ENCODE results near the gene TBC1D32. TPM values are rescaled to one million over a fixed set of nuclear protein-coding genes. Genes with fewer than 3 reads are reported as not detected.

Gene TBC1D32
- total RNA-seq, 1 experiment from 2014 or later = 9.0 TPM

DNA sequence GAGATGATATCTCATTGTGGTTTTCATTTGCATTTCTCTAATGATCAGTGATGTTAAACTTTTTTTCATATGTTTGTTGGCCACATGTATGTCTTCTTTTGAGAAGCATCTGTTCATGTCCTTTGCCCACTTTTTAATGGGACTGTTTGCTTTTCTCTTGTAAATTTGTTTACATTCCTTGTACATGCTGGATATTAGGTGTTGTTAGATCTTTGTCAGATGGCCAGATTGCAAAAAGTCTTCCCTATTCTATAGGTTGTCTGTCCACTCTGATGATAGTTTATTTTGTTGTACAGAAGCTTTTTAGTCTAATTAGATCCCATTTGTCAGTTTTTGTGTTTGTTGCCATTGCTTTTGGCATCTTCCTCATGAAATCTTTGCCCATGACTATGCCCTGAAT is 172.4 kb downstream of the TBC1D32 start:
- Histone ChIP-seq H3T11ph (ENCODE audit: low read length) (no peak overlapping the region), H2BK15ac (ENCODE audit: low read depth, low read length) (no peak overlapping the region), H3K9me3 (ENCODE audit: control insufficient read depth, low read depth, low read length) (no peaks in the 10 kb centered on the region), H4K91ac (ENCODE audit: insufficient read length, low read depth, low read length) (no peak overlapping the region), H2BK5ac (ENCODE audit: insufficient read length, low read length) (no peak overlapping the region), H3K23me2 (ENCODE audit: insufficient read length, low read depth, low read length, poor library complexity, severe bottlenecking) (no peaks in the 10 kb centered on the region), H4K8ac (replicated peaks; ENCODE audit: insufficient read length, low read depth, low read length) (no peak overlapping the region), H3K56ac (ENCODE audit: insufficient read length, low read depth, low read length) (no peak overlapping the region), H4K5ac (ENCODE audit: insufficient read length, low read depth, low read length) (no peak overlapping the region), H3K4ac (ENCODE audit: low read depth, low read length) (no peak overlapping the region), H2AFZ (ENCODE audit: low read length) (no peak overlapping the region), H3K4me1 (ENCODE audit: insufficient read depth, low read length) (no peaks in the 10 kb centered on the region), H3K14ac (ENCODE audit: insufficient read depth, low read length) (no peak overlapping the region), H2BK120ac (ENCODE audit: low read depth, low read length, poor library complexity, severe bottlenecking) (no peak overlapping the region), H3K27me3 (ENCODE audit: insufficient read depth, low read length) (no peaks in the 10 kb centered on the region), H3K27ac (ENCODE audit: insufficient read length, low read depth, low read length) (no peak overlapping the region), H3K4me2 (ENCODE audit: insufficient read depth, insufficient read length, low read length) (no peak overlapping the region), H3K79me1 (ENCODE audit: insufficient read depth, low read depth, low read length, poor library complexity, severe bottlenecking) (no peaks in the 10 kb centered on the region), H4K20me1 (ENCODE audit: control insufficient read depth, insufficient read depth, insufficient read length) (no peaks in the 10 kb centered on the region), H3K79me2 (ENCODE audit: insufficient read depth, low read length) (no peaks in the 10 kb centered on the region), H3K9ac (ENCODE audit: extremely low read depth, insufficient read length, low read length) (no peak overlapping the region), H2BK20ac (ENCODE audit: low read depth, low read length, poor library complexity, severe bottlenecking) (no peak overlapping the region), H3K23ac (ENCODE audit: insufficient read length, low read depth, low read length) (no peak overlapping the region), H2BK12ac (ENCODE audit: insufficient read length, low read depth, low read length) (no peak overlapping the region), H3K18ac (ENCODE audit: insufficient read length, low read depth, low read length) (no peak overlapping the region), H2AK5ac (ENCODE audit: insufficient read length, low read length) (no peak overlapping the region)
- Mint-ChIP-seq H3K27me3 (ENCODE audit: low read depth) (no peaks in the 10 kb centered on the region), H3K9me3 (peaks cover 0 to 3% of the 10 kb centered on the region in 2 experiments; a peak in 1 of 5 replicates), H3K4me1 (peaks cover 3 to 7% of the 10 kb centered on the region in 2 experiments; a peak in 3 of 4 replicates), H3K27ac (no peak overlapping the region), H3K36me3 (ENCODE audit: insufficient read depth in 1 of 3, low read depth in 3 of 3) (peaks cover 0 to 24% (median 5%) of the 10 kb centered on the region in 3 experiments; a peak in 6 of 7 replicates), H3K4me3 (no peak overlapping the region)
- DNase-seq = no peak
- no peak for TF ChIP-seq CTCF (conservative IDR thresholded peaks at IDR 0.05)
